Measurements from ENCODE around the gene CMBL. TPM values are rescaled to one million over a fixed set of nuclear protein-coding genes. Genes with fewer than 3 reads are reported as not detected.
"Not testable (repeated sequence)": the region's sequence is repeated elsewhere in the genome, so short reads cannot be mapped to it uniquely, and the experiment has no call there.

Gene CMBL
- polyA plus RNA-seq, 1 donor from 2014 or later, result not detected

- Mint-ChIP-seq H3K36me3 (no peaks in the 10 kb centered on the region), H3K27me3 (peaks cover 4% of the 10 kb centered on the region), H3K4me3 (no peak overlapping the region), H3K4me1 (no peaks in the 10 kb centered on the region), H3K27ac (no peak overlapping the region), H3K9me3 (no peaks in the 10 kb centered on the region)
Measured at GRCh38 chr5:10324518-10325370, 17.0 kb upstream of the CMBL start.

- Mint-ChIP-seq H3K27ac (no peak overlapping the region), H3K9me3 (no peaks in the 10 kb centered on the region), H3K4me1 (no peaks in the 10 kb centered on the region), H3K36me3 (no peaks in the 10 kb centered on the region), H3K27me3 (no peaks in the 10 kb centered on the region), H3K4me3 (no peak overlapping the region)
Measured at GRCh38 chr5:10323588-10324488, 16.1 kb upstream of the CMBL start.

- Mint-ChIP-seq H3K4me3 (no peak overlapping the region), H3K4me1 (no peaks in the 10 kb centered on the region), H3K36me3 (no peaks in the 10 kb centered on the region), H3K27ac (no peak overlapping the region), H3K27me3 (no peaks in the 10 kb centered on the region), H3K9me3 (peaks cover 0 to 2% (median 1%) of the 10 kb centered on the region in 3 donors)
Measured at GRCh38 chr5:10321882-10322281, 14.2 kb upstream of the CMBL start.

GRCh38 chr5:10320793-10321192 is 13.1 kb upstream of the CMBL start:
- H3K4me1 Mint-ChIP-seq, result no peaks in the 10 kb centered on the region
- peaks cover 0 to 2% (median 1%) of the 10 kb centered on the region in 3 donors for H3K9me3 Mint-ChIP-seq
- H3K4me3 Mint-ChIP-seq, result no peak overlapping the region
- H3K27me3 Mint-ChIP-seq, result no peaks in the 10 kb centered on the region
- no peaks in the 10 kb centered on the region for H3K36me3 Mint-ChIP-seq
- no peak overlapping the region for H3K27ac Mint-ChIP-seq

GRCh38 chr5:10319202-10319851 is 11.6 kb upstream of the CMBL start:
- Mint-ChIP-seq H3K27ac (no peak overlapping the region), H3K4me3 (no peak overlapping the region), H3K9me3 (peaks cover 0 to 2% (median 1%) of the 10 kb centered on the region in 3 donors)

GRCh38 chr5:10317825-10318682 is 10.4 kb upstream of the CMBL start:
- no peaks in the 10 kb centered on the region for H3K27me3 Mint-ChIP-seq
- H3K27ac Mint-ChIP-seq, result peak overlapping the region in 1 of 3 donors; percentile 13
- H3K4me1 Mint-ChIP-seq, result no peaks in the 10 kb centered on the region
- peaks cover 0 to 2% (median 1%) of the 10 kb centered on the region in 3 donors for H3K9me3 Mint-ChIP-seq
- H3K4me3 Mint-ChIP-seq, result peak overlapping the region in 1 of 4 donors; percentile 19
- no peaks in the 10 kb centered on the region for H3K36me3 Mint-ChIP-seq

More at GRCh38 chr5:10319202-10319851, 11.6 kb upstream of the CMBL start:
- Mint-ChIP-seq H3K36me3 (no peaks in the 10 kb centered on the region), H3K4me1 (no peaks in the 10 kb centered on the region), H3K27me3 (no peaks in the 10 kb centered on the region)

GRCh38 chr5:10315824-10316509 is 8.3 kb upstream of the CMBL start:
- Mint-ChIP-seq H3K27me3 (no peaks in the 10 kb centered on the region), H3K4me1 (no peaks in the 10 kb centered on the region), H3K9me3 (peaks cover 0 to 2% (median 1%) of the 10 kb centered on the region in 3 donors), H3K36me3 (no peaks in the 10 kb centered on the region), H3K27ac (no peak overlapping the region), H3K4me3 (no peak overlapping the region)

- H3K4me3 Mint-ChIP-seq, result no peak overlapping the region
- H3K9me3 Mint-ChIP-seq, result peaks cover 0 to 2% (median 1%) of the 10 kb centered on the region in 3 donors
- H3K4me1 Mint-ChIP-seq, result no peaks in the 10 kb centered on the region
- H3K36me3 Mint-ChIP-seq, result no peaks in the 10 kb centered on the region
- no peaks in the 10 kb centered on the region for H3K27me3 Mint-ChIP-seq
- H3K27ac Mint-ChIP-seq, result no peak overlapping the region
Measured at GRCh38 chr5:10315201-10315600, 7.5 kb upstream of the CMBL start.

- peaks cover 11% of the 10 kb centered on the region for H3K27me3 Mint-ChIP-seq
- H3K27ac Mint-ChIP-seq, result no peak overlapping the region
- no peak overlapping the region for H3K4me3 Mint-ChIP-seq
- no peaks in the 10 kb centered on the region for H3K36me3 Mint-ChIP-seq
- no peaks in the 10 kb centered on the region for H3K9me3 Mint-ChIP-seq
- peaks cover 0 to 4% (median 4%) of the 10 kb centered on the region in 3 donors for H3K4me1 Mint-ChIP-seq
Measured at GRCh38 chr5:10311595-10312425, 4.1 kb upstream of the CMBL start.

- H3K36me3 Mint-ChIP-seq, H3K4me3 Mint-ChIP-seq, H3K4me1 Mint-ChIP-seq, H3K9me3 Mint-ChIP-seq, H3K27ac Mint-ChIP-seq: not testable (repeated sequence)
- H3K27me3 Mint-ChIP-seq, result peaks cover 13% of the 10 kb centered on the region
Measured at GRCh38 chr5:10310835-10311570, 3.3 kb upstream of the CMBL start.

GRCh38 chr5:10310066-10310779 is 2.5 kb upstream of the CMBL start:
- H3K27me3 Mint-ChIP-seq, result peaks cover 14% of the 10 kb centered on the region
- H3K9me3 Mint-ChIP-seq, result no peaks in the 10 kb centered on the region
- H3K27ac Mint-ChIP-seq, result no peak overlapping the region
- H3K4me3 Mint-ChIP-seq, result no peak overlapping the region
- H3K4me1 Mint-ChIP-seq, result peaks cover 0 to 4% (median 4%) of the 10 kb centered on the region in 3 donors
- H3K36me3 Mint-ChIP-seq, result no peaks in the 10 kb centered on the region

GRCh38 chr5:10308844-10309243 is 1.1 kb upstream of the CMBL start:
- H3K4me3 Mint-ChIP-seq, result peak overlapping the region; percentile 17 to 76 (median 48)
- H3K9me3 Mint-ChIP-seq, result no peaks in the 10 kb centered on the region
- peaks cover 0 to 4% (median 4%) of the 10 kb centered on the region in 3 donors for H3K4me1 Mint-ChIP-seq
- peaks cover 14% of the 10 kb centered on the region for H3K27me3 Mint-ChIP-seq
- H3K27ac Mint-ChIP-seq, result no peak overlapping the region
- H3K36me3 Mint-ChIP-seq, result no peaks in the 10 kb centered on the region

Data from IgD-negative memory B cell (primary cell).